ENCODE measurements around the gene MEX3C.

Gene MEX3C

DNA sequence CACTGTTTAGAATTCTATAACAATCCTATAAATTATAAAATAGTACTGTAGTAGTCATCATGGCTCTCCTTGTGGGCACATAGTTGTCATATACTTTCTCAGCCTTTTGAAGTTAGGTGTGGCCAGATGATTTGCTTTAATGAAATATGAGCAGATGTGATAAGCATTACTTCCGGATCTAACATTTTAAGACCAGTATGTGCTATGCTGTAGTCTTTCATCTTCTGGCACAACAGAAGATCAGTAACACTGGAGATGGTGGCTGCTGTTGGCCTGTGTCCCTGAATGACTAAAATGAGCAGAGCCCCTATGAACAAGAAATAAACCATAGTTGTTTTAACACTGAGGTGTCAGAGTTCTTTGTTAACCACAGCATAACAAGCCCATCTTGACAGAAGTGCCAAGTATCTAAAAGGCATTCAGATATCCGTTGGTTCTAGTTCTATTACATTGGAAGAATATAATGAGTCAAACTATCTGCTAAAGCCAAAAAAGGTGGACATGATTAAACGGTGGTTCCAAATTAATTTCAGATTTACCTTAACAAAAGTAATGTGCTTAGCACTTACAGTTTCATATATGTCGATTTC, 6.3 kb downstream of the MEX3C start:
- peak in 1 of 6 experiments; percentile 11 for DNase-seq

DNA sequence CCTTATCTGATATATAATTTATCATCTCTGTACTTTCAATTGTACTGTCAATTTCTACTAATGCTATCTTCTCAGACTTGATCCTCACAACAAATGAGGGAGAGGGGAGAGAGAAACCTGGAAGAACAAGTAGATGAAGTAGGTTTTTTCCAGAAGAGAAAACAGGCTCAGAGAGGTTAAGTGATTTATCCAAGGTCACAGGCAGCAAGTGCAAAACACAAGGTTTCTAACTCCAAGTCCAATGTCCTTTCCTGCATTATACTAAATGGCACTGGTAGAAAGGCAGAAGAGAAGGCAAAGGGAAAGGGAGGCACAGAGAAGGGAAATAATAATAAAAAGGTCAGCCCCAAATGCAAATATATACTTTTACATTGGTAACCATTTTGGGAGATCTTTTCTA, 7.5 kb downstream of the MEX3C start:
- DNase-seq: no peak

- no peak for DNase-seq
Observed at GRCh38 chr18:51188024-51188701, 9.3 kb downstream of the MEX3C start.

GRCh38 chr18:51185075-51185474, 12.4 kb downstream of the MEX3C start:
- DNase-seq: no peak

DNA sequence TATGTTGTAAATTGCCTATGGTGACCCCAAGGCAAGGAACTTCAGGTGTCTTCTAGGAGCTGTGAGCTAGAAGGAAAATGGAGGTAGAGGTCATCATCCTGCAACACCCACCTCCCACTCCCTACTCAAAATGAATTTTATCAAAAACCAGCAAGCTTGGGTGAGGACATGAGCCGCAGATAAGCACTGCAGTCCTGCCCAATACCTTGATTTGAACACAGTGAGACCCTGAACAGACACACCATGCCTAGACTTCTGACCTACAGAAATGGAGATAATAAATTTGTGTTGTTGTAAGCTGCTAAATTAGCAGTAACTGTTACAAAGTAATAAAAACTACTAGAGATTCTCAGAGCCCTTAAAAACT, 13.4 kb downstream of the MEX3C start:
- no peak for DNase-seq

- DNase-seq: no peak
Observed at GRCh38 chr18:51183372-51184090, 13.9 kb downstream of the MEX3C start.

DNA sequence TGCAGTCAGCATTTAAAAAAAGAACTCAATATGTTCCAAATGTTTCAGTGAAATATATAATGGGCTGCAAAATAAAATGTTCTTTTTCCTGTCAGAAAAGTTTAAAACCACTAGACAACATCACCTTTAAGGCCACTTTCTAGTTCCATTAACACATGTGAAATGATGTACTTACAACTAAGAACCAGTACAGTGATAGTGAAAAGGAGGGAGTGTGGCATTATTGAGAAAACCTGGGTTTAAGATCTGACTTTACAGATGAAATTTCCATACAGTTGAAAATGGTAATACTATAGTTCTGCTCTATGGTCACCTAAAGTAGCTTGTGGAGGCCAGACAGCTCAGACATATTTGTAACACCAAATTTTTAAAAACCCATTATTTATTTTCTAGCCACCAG, 14.7 kb downstream of the MEX3C start:
- no peak for DNase-seq

DNA sequence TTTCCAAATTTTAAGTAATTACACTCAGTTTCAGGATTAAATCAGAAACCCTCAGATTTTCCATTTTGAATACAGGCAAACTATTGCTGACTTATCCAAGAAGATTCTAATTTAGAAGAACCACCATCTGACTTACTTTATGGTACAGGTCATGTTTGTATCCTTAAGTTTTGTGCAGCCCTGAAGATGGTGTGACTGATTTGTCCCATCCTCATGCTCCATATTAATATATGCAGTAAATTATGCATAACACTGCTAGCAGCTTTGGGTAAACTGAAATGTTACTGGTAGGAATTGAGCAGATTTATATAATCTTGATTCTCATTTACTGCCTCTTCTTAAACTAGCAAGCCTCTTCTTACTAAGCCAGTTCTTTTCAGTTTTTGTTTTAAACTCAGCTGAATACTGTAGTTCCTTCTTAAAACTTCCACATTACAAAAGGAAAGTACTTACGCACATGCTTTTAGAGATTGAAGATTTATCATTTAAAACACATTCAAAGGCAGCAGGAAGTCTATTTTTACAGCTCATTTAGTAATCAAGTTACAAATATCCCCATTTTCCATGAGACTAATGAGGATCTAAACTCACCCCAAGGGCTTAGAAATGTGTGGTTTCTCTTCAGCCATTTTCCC, 25.7 kb downstream of the MEX3C start:
- no peak for DNase-seq

DNA sequence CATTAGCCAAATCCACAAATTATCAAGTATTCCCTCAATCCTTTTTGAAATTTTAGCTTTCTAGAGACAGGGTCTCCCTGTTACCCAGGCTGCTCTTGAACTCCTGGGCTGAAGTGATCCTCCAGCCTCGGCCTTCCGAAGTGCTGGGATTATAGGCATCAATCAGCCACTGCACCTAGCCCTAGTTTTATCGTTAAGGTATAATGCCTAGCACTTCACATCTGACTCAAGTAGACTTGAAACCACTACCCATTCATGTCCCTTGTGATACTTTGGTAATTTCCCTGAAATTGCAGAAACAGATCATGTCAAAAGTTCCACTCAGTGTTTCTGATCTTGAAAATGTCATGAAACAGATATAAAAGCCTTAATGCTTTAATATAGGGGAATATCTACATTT, 26.3 kb downstream of the MEX3C start:
- DNase-seq: no peak

GRCh38 chr18:51170664-51171063, 26.8 kb downstream of the MEX3C start:
- no peak for DNase-seq

DNA sequence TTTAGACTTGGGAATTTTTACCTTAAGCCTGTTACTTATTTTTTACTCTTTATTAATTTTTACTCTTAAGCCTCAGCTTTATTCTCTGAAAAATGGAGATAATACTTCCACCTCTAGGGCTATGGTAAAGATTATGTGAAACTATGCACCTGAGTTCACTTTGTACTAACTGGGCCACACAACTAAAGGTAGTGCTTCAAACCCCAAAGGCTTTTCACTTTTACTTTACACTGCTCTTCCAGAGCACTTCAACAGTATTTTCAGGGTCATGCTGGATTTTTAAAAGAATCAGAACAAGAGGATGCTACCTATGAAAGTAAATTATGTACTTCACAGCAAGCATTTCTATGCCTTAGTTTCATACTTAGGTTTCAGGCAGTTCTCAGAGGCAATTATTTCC, 27.8 kb downstream of the MEX3C start:
- DNase-seq: no peak

DNA sequence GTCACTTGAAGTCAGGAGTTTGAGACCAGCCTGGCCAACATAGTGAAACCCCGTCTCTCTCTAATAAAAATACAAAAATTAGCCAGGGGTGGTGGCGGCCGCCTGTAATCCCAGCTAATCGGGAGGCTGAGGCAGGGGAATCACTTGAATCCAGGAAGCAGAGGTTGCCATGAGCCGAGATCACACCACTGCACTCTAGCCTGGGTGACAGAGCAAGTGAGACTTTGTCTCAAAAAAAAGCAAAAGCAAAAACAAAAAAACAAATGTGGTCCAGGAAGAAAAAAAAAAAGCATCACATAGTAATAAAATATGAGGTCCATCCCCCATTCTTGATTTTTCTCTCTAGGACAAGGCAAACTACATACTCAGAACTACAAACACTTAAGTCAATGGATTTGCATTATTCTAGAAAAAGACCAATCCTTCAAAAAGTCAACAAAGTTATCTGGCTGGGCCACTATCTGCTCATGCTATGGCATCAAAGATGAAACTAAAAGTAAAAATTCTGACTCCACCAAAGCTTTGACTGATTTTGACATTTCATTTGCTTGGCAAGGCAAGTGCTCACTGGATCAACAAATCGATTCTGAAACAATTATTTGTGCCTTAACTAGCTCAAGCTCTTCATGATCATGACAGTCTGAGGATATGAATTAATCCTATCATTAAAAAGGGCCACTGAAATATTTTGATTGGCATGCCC, 28.4 kb downstream of the MEX3C start:
- DNase-seq: no peak

DNA sequence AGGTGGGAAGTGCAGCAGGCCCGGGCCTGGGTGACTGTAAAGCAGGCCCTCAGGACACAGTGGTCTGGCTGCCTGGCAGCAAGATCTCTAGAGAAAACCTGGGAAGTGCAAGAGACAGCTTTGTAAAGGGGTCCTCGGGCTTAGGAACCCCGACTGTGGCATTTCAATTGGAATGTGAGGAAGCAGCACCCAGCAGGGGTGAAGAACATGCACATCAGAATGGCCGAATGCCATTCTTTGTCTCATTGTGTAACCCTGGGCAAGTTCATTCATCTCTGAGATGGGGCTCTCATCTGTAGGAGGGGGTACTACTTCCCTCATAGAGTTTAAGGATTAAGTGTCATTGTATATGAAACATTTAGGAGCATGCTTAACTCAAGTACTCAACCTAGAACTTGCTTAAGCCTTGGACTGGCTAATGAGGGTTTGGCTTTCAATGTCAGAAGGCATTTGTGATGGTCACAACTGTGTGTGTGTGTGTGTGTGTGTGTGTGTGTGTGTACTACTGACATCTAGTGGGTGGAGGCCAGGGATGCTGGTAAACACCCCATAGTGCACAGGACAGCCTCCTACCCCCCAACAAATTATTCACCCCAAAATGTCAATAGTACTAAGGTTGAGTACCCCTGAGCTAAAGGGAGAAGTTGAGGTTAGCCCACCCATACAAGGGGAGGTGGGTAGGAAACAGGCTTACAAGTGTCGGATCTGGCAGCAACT, 29.3 kb downstream of the MEX3C start:
- no peak for DNase-seq

DNA sequence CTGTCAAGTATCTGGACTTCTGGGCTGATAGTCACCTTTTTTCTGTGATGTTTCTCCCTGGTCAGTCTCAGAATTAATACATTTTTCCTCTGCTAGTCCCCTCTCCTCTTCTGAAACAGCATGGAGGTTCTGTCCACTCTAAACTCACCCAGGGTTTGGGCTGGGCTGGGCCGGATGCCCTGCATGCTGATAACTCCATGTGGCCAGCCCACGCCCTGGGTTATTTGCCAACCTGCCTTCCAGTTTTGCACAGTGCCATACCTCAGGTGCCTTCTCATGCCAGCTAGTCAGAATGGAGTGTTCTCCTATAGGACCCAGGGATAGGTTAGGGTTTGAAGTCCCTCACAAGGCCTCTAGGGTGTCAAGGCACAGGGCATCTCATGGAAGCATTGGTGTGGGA, 32.2 kb downstream of the MEX3C start:
- DNase-seq: no peak

DNA sequence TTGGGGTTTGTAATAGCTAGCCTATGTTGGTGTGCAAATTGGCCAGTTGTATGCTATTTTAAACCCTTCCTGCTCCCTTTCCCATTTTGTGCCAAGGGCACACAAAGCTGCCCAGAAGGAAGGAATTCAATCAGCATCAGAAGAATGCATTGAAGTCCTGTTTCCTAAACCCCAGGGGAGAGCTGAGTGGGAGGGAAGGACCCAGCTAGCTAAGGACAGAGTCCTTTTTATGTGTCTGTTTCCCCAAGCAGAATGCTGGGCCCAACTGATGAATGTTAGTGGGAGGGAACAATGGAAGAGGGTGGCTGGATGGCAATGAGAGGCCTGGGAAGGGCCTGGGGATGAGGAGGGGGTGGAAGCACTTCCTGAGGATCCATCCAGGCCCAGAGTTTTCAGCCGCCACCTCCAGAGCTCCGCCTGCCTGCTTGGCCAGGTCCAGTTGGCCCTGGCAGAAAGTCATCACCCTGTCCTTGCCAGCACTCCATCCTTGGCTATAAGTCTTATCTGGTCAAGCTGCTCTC, 32.7 kb downstream of the MEX3C start:
- DNase-seq: no peak

- no peak for DNase-seq
Observed at GRCh38 chr18:51164342-51164741, 33.1 kb downstream of the MEX3C start.

DNA sequence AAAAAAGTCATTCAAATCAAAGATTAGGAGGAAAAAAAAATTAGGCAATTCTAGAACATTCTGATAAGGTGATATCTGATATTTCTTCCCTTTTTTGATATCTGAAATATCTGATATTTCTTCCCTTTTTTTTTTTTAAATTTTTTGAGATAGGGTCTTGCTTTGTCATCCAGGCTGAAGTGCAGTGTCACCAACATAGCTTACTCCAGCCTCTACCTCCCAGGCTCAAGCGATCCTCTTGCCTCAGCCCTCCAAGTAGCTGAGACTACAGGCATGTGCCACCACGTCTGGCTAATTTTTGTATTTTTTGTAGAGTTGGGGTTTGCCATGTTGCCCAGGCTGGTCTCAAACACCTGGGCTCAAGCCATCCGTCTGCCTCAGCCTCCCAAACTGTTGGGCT, 33.9 kb downstream of the MEX3C start:
- DNase-seq: no peak

DNA sequence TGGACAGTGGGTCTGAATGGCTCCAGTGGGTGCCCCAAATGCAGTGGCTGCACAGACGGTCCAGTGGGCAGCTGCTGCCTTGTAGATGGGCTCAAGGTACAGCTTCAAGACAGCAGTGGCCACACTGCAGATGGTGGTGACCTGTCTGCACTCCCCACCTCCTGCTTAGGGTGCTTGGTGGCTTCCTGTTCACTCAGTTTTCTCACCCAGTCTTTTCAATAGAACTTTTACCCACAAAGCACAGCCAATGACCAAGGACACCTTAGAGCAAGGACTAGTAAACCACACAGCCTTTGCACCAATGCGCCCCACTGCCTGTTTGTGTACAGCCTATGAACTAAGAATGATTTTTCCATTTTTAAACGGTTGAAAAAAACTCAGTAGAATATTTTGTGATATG, 34.9 kb downstream of the MEX3C start:
- no peak for DNase-seq

GRCh38 chr18:51160646-51161045, 36.8 kb downstream of the MEX3C start:
- no peak for DNase-seq

DNA sequence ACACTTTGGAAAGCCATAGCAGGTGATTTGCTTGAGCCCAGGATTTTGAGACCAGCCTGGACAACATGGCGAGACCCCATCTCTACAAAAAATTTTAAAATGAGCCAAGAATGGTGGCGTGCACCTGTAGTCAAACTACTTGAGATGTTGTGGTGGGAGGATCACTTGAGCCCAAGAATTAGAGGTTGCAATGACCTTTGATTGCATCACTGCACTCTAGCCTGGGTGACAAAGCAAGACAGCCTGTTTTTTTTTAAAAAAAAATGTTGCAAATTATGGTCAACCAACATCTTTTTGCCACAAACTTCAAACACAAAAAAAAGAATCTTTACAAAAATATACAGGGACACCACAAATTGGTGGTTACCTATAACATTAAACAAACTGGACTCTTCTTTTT, 40.3 kb downstream of the MEX3C start:
- DNase-seq: no peak

- no peak for DNase-seq
Observed at GRCh38 chr18:51154431-51155063, 42.9 kb downstream of the MEX3C start.

Measured in stimulated activated naive CD4-positive, alpha-beta T cell (primary cell).